Neuronal stem cell (in vitro differentiated cells): ENCODE results near the gene DLG5.

ENCODE experiments used
- DNase-seq: peaks from one replicate; pipeline ENCODE4 v3.0.0-alpha.2; 2013; ENCODE audit warnings: low spot score
- H2AFZ ChIP-seq: one replicate; pipeline ENCODE4 v1.6.1; 2013; ENCODE audit warnings: mild to moderate bottlenecking, low read length, inconsistent platforms
- H2AK5ac ChIP-seq: 2 replicates; pipeline ENCODE4 v1.6.1; 2013; ENCODE audit warnings: low read depth, mild to moderate bottlenecking, inconsistent platforms, low read length, moderate library complexity, mixed read lengths
- H2BK120ac ChIP-seq: 2 replicates; pipeline ENCODE4 v1.6.1; 2013; ENCODE audit warnings: low read depth, mild to moderate bottlenecking, inconsistent platforms, low read length, moderate library complexity, mixed read lengths
- H2BK12ac ChIP-seq: one replicate; pipeline ENCODE4 v1.6.1; 2013; ENCODE audit warnings: low read length, inconsistent platforms
- H2BK15ac ChIP-seq: 2 replicates; pipeline ENCODE4 v1.6.1; 2013; ENCODE audit warnings: mild to moderate bottlenecking, low read length, inconsistent platforms, mixed read lengths
- H2BK5ac ChIP-seq: one replicate; pipeline ENCODE4 v1.6.1; 2013; ENCODE audit warnings: inconsistent platforms, mild to moderate bottlenecking, low read length, moderate library complexity
- H3K14ac ChIP-seq: one replicate; pipeline ENCODE4 v1.6.1; 2013; ENCODE audit warnings: low read length, inconsistent platforms
- H3K18ac ChIP-seq: 2 replicates; pipeline ENCODE4 v1.6.1; 2013; ENCODE audit warnings: low read length, inconsistent platforms
- H3K23ac ChIP-seq: 2 replicates; pipeline ENCODE4 v1.6.1; 2013; ENCODE audit warnings: low read depth, mild to moderate bottlenecking, mixed read lengths, low read length, inconsistent platforms; ENCODE audit not compliant: poor library complexity
- H3K27ac ChIP-seq: replicated peaks from 3 replicates; pipeline ENCODE4 v1.5.1; 2013; ENCODE audit warnings: low read length, inconsistent platforms
- H3K27me3 ChIP-seq, 3 experiments: 2 replicates each; pipeline ENCODE4 v1.6.1; 2013; ENCODE audit warnings: low read length in 3 of 3, mild to moderate bottlenecking in 2 of 3, inconsistent platforms in 1 of 3, low read depth in 1 of 3, mixed read lengths in 1 of 3, moderate library complexity in 1 of 3; ENCODE audit not compliant: control insufficient read depth in 3 of 3, insufficient read depth in 3 of 3
- H3K36me3 ChIP-seq, 2 donors: replicated peaks in 1 of 2; 2 replicates each; pipeline ENCODE4 v1.6.1; 2013; ENCODE audit warnings: low read length in 2 of 2; ENCODE audit not compliant: control insufficient read depth in 2 of 2, insufficient read depth in 2 of 2
- H3K4ac ChIP-seq: 2 replicates; pipeline ENCODE4 v1.6.1; 2013; ENCODE audit warnings: inconsistent platforms, mild to moderate bottlenecking, low read length, moderate library complexity
- H3K4me1 ChIP-seq, 2 donors: 1 replicate in 1 of 2; 2 replicates in 1 of 2; pipeline ENCODE4 v1.6.1; 2013; ENCODE audit warnings: low read length in 2 of 2, low read depth in 1 of 2; ENCODE audit not compliant: control insufficient read depth in 2 of 2, insufficient read depth in 1 of 2
- H3K4me2 ChIP-seq: one replicate; pipeline ENCODE4 v1.6.1; 2013; ENCODE audit warnings: mild to moderate bottlenecking, low read length, inconsistent platforms; ENCODE audit not compliant: insufficient read depth, poor library complexity, severe bottlenecking
- H3K4me3 ChIP-seq, 2 donors: 2 replicates each; pipeline ENCODE4 v1.5.1; 2013; ENCODE audit warnings: low read length in 2 of 2, mild to moderate bottlenecking in 2 of 2, inconsistent platforms in 1 of 2, moderate library complexity in 1 of 2
- H3K79me1 ChIP-seq: one replicate; pipeline ENCODE4 v1.6.1; 2013; ENCODE audit warnings: low read depth, mild to moderate bottlenecking, inconsistent platforms, low read length, moderate library complexity
- H3K9ac ChIP-seq: one replicate; pipeline ENCODE4 v1.6.1; 2013; ENCODE audit warnings: mild to moderate bottlenecking, low read depth, low read length, inconsistent platforms; ENCODE audit not compliant: poor library complexity
- H3K9me3 ChIP-seq, 2 donors: replicated peaks in 1 of 2; 2 replicates each; pipeline versions ENCODE3 to v1.6.1; 2013; ENCODE audit warnings: low read length in 2 of 2, mild to moderate bottlenecking in 2 of 2, inconsistent platforms in 1 of 2, low read depth in 1 of 2, mixed read lengths in 1 of 2, moderate library complexity in 1 of 2; ENCODE audit not compliant: control insufficient read depth in 2 of 2, insufficient read depth in 1 of 2
- H4K8ac ChIP-seq: one replicate; pipeline ENCODE4 v1.6.1; 2013; ENCODE audit warnings: low read depth, mild to moderate bottlenecking, inconsistent platforms, low read length, moderate library complexity
- H4K91ac ChIP-seq: one replicate; pipeline ENCODE4 v1.6.1; 2013; ENCODE audit warnings: low read length, low read depth, mild to moderate bottlenecking, inconsistent platforms; ENCODE audit not compliant: poor library complexity
- WGBS, 2 donors: extraction: QIAGEN DNeasy Blood & Tissue Kit; methylation state at CpG; one replicate each; pipeline ENCODE4 v1.1.7; 2013; ENCODE audit warnings: missing lambda C conversion rate in 2 of 2, mixed read lengths in 1 of 2; ENCODE audit not compliant: insufficient read length in 2 of 2, insufficient replicate concordance in 1 of 2; ENCODE audit errors: extremely low coverage in 2 of 2; 5-methylcytosine and 5-hydroxymethylcytosine counted together

Gene DLG5

DNA sequence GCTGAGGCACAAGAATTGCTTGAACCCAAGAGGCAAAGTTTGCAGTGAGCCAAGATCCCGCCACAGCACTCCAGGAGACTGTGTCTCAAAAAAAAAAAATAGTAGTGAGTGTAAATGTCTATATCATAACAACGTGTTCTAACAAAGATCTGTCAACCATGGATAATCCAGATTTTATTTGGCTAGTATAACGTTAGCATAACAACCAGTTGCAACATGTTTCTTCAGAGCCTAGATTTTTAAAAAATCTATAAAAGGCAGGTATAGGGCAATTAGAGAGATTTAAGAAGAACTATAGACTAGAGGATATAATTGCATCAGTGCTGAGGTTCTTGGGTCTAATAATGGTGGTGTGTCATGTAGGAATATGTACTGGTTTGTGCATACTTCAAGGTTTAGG is 30.5 kb downstream of the DLG5 start:
- DNase-seq, result no peak
- no peak overlapping the region for H2AK5ac ChIP-seq
- H2BK15ac ChIP-seq, result no peak overlapping the region
- H3K4me1 ChIP-seq, result peaks cover 22 to 32% of the 10 kb centered on the region in 2 donors
- H3K9ac ChIP-seq, result no peak overlapping the region
- no CpG with 5 or more reads among the region's 3 CpGs for WGBS, 2 donors
- H3K27ac ChIP-seq, result no peak overlapping the region
- H3K4ac ChIP-seq, result no peak overlapping the region
- no peak overlapping the region for H3K14ac ChIP-seq
- no peak overlapping the region for H3K23ac ChIP-seq
- H3K9me3 ChIP-seq, result no peaks in the 10 kb centered on the region
- no peak overlapping the region for H2BK12ac ChIP-seq
- no peak overlapping the region for H3K4me3 ChIP-seq
- no peak overlapping the region for H2AFZ ChIP-seq
- no peaks in the 10 kb centered on the region for H3K27me3 ChIP-seq
- H4K8ac ChIP-seq, result no peak overlapping the region
- no peak overlapping the region for H2BK120ac ChIP-seq
- no peak overlapping the region for H3K4me2 ChIP-seq
- H2BK5ac ChIP-seq, result no peak overlapping the region
- no peak overlapping the region for H4K91ac ChIP-seq
- H3K79me1 ChIP-seq, result peaks cover 10% of the 10 kb centered on the region
- H3K36me3 ChIP-seq, result no peaks in the 10 kb centered on the region
- H3K18ac ChIP-seq, result no peak overlapping the region

DNA sequence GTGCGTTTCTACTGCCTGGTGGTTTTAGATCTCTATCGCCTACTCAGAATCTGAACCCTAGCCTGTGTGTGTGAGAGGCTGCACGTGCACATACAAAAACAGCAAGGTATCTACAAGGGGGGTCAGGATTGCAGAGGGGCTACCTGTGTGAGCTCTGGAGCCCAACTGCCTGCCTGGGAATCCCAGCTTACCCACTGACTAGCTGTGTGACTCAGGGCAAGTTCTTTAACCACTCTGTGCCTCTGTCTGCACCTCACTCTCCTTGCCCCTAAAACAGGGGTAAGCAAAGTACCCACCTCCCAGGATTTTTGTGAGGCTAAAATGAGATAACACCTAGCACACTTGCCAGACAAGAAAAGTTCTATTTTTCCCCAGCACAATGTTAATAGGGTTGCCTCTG is 32.5 kb downstream of the DLG5 start:
- no peak overlapping the region for H3K4ac ChIP-seq
- no peak overlapping the region for H2BK120ac ChIP-seq
- H3K4me3 ChIP-seq, result no peak overlapping the region
- no peak overlapping the region for H4K91ac ChIP-seq
- H2BK12ac ChIP-seq, result no peak overlapping the region
- H4K8ac ChIP-seq, result no peak overlapping the region
- H3K27ac ChIP-seq, result no peak overlapping the region
- H3K36me3 ChIP-seq, result no peaks in the 10 kb centered on the region
- no peaks in the 10 kb centered on the region for H3K27me3 ChIP-seq
- H3K4me2 ChIP-seq, result no peak overlapping the region
- no peak overlapping the region for H3K18ac ChIP-seq
- H3K23ac ChIP-seq, result no peak overlapping the region
- no peak overlapping the region for H3K14ac ChIP-seq
- no peak overlapping the region for H2BK15ac ChIP-seq
- no peak overlapping the region for H2AFZ ChIP-seq
- no peaks in the 10 kb centered on the region for H3K9me3 ChIP-seq
- no peak overlapping the region for H2AK5ac ChIP-seq
- no CpG with 5 or more reads among the region's 3 CpGs for WGBS, 2 donors
- H3K9ac ChIP-seq, result no peak overlapping the region
- H3K79me1 ChIP-seq, result peaks cover 9% of the 10 kb centered on the region
- no peak overlapping the region for H2BK5ac ChIP-seq
- no peak for DNase-seq
- peaks cover 33 to 46% of the 10 kb centered on the region in 2 donors for H3K4me1 ChIP-seq

DNA sequence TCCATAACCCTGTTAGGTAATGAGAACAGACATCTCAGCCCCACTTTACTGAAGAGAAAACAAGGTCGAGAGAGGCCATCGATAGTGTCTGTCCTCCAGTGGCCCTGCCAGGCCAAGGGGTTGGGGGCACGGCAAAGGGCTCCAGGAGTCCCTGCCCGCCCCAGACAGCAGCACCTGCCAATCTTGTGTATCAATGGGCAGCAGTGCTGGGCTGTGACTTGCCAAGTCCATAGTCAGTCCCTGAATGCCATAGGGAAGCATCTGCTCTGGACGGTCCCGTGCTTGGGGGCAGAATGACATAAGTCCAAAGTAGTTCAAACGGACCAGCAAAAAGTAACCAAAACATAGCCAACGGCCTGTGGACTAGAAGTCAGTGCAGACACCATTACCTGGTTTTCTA is 33.2 kb downstream of the DLG5 start:
- H3K18ac ChIP-seq, result no peak overlapping the region
- no peak overlapping the region for H3K27ac ChIP-seq
- H3K4me3 ChIP-seq, result no peak overlapping the region
- no peaks in the 10 kb centered on the region for H3K9me3 ChIP-seq
- no peak overlapping the region for H4K8ac ChIP-seq
- H2BK15ac ChIP-seq, result no peak overlapping the region
- no peak overlapping the region for H3K4me2 ChIP-seq
- H3K79me1 ChIP-seq, result peaks cover 9% of the 10 kb centered on the region
- no peak overlapping the region for H3K14ac ChIP-seq
- H2AK5ac ChIP-seq, result no peak overlapping the region
- no peak overlapping the region for H2BK5ac ChIP-seq
- H2BK12ac ChIP-seq, result no peak overlapping the region
- no peak overlapping the region for H2BK120ac ChIP-seq
- H3K9ac ChIP-seq, result no peak overlapping the region
- no peaks in the 10 kb centered on the region for H3K27me3 ChIP-seq
- H3K36me3 ChIP-seq, result no peaks in the 10 kb centered on the region
- H3K4ac ChIP-seq, result no peak overlapping the region
- no peak overlapping the region for H3K23ac ChIP-seq
- WGBS, 2 donors, result no CpG with 5 or more reads among the region's 8 CpGs
- H4K91ac ChIP-seq, result no peak overlapping the region
- peaks cover 33 to 46% of the 10 kb centered on the region in 2 donors for H3K4me1 ChIP-seq
- H2AFZ ChIP-seq, result no peak overlapping the region
- DNase-seq, result no peak

DNA sequence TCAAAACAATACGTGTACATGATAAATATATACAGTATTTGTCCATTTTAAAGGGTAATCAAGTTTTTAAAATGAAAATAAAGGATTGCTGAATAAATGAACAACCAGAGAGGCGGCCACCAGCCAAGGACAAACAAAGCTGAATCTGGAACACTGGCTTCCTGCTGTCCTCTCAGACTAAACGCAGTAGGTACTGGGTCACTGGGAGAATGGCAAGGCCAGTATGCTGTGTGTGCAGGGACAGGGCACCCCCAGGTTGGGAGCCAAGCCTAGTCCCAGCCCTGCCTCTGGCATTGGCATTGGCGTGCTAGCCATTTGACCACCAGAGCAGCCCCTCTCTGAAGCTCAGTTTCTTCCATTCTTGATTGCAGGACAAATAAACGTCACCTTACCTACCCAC is 33.8 kb downstream of the DLG5 start:
- no peak overlapping the region for H2BK12ac ChIP-seq
- no CpG with 5 or more reads among the region's 5 CpGs for WGBS, 2 donors
- H4K8ac ChIP-seq, result no peak overlapping the region
- H3K9ac ChIP-seq, result no peak overlapping the region
- H2BK15ac ChIP-seq, result no peak overlapping the region
- DNase-seq, result no peak
- H3K18ac ChIP-seq, result no peak overlapping the region
- H3K36me3 ChIP-seq, result no peaks in the 10 kb centered on the region
- no peak overlapping the region for H4K91ac ChIP-seq
- no peak overlapping the region for H3K4me2 ChIP-seq
- no peak overlapping the region for H2AFZ ChIP-seq
- no peaks in the 10 kb centered on the region for H3K9me3 ChIP-seq
- H3K23ac ChIP-seq, result no peak overlapping the region
- H3K14ac ChIP-seq, result no peak overlapping the region
- no peak overlapping the region for H2BK120ac ChIP-seq
- peaks cover 33 to 52% of the 10 kb centered on the region in 2 donors for H3K4me1 ChIP-seq
- no peak overlapping the region for H2AK5ac ChIP-seq
- H3K4ac ChIP-seq, result no peak overlapping the region
- H2BK5ac ChIP-seq, result no peak overlapping the region
- H3K79me1 ChIP-seq, result peaks cover 7% of the 10 kb centered on the region
- H3K27ac ChIP-seq, result no peak overlapping the region
- H3K4me3 ChIP-seq, result no peak overlapping the region
- H3K27me3 ChIP-seq, result no peaks in the 10 kb centered on the region
